Peyer's patch (tissue), 4 donors: Measurements from ENCODE around the gene CLDN7. TPM values are rescaled to one million over a fixed set of nuclear protein-coding genes. Genes with fewer than 3 reads are reported as not detected.

Experiments
- DNase-seq, 3 donors: peaks; one replicate each; pipeline ENCODE4 v3.0.0-alpha.2; 2017 to 2019
- H3K27ac ChIP-seq, 4 donors: fragments of 200-600 bp; sonication (generic); one replicate each; pipeline ENCODE4 v1.5.1; 2016 to 2019
- H3K27me3 ChIP-seq, 2 donors: fragments of 200-600 bp; sonication (generic); one replicate each; pipeline ENCODE4 v1.5.1; 2019
- H3K36me3 ChIP-seq, 3 donors: fragments of 200-600 bp; sonication (generic); one replicate each; pipeline ENCODE4 v1.5.1; 2016 to 2019
- H3K4me1 ChIP-seq, 4 donors: fragments of 200-600 bp; sonication (generic); one replicate each; pipeline ENCODE4 v1.5.1; 2016 to 2019
- H3K4me3 ChIP-seq, 4 donors: fragments of 200-600 bp; sonication (generic); 1 replicate in 3 of 4; 2 replicates in 1 of 4; pipeline ENCODE4 v1.5.1; 2016 to 2019; ENCODE audit warnings: mild to moderate bottlenecking in 1 of 4
- H3K9me3 ChIP-seq, 4 donors: fragments of 200-600 bp; sonication (generic); one replicate each; pipeline ENCODE4 v1.5.1; 2016 to 2019; ENCODE audit warnings: mild to moderate bottlenecking in 1 of 4
- POLR2A ChIP-seq, 2 donors: fragments of 450-650 bp; IDR thresholded peaks; one replicate each; pipeline ENCODE4 v1.5.1; 2017; ENCODE audit warnings: antibody characterized with exemption in 2 of 2, mild to moderate bottlenecking in 2 of 2, moderate library complexity in 2 of 2
- total RNA-seq, 4 donors: library from RNA; depleted of rRNA; stranded (reverse); fragments of >200 nt; gene quantifications; one replicate each; pipeline ENCODE4 v1.1.0, GENCODE V29; 2016
- TF ChIP-seq, protein P1 (sequence below), 6 experiments: fragments of 450-650 bp in 4 of 6; fragments of 200-600 bp in 2 of 6; sonication (generic) in 1 of 6; IDR thresholded peaks; one replicate each; pipeline ENCODE4 v1.5.1; 2017 to 2019; ENCODE audit warnings: antibody characterized with exemption in 6 of 6, mild to moderate bottlenecking in 3 of 6, moderate library complexity in 1 of 6

The CLDN7 gene
- total RNA-seq, 4 donors from 2014 or later: 80.0 to 1,052 (median 864) TPM

DNA sequence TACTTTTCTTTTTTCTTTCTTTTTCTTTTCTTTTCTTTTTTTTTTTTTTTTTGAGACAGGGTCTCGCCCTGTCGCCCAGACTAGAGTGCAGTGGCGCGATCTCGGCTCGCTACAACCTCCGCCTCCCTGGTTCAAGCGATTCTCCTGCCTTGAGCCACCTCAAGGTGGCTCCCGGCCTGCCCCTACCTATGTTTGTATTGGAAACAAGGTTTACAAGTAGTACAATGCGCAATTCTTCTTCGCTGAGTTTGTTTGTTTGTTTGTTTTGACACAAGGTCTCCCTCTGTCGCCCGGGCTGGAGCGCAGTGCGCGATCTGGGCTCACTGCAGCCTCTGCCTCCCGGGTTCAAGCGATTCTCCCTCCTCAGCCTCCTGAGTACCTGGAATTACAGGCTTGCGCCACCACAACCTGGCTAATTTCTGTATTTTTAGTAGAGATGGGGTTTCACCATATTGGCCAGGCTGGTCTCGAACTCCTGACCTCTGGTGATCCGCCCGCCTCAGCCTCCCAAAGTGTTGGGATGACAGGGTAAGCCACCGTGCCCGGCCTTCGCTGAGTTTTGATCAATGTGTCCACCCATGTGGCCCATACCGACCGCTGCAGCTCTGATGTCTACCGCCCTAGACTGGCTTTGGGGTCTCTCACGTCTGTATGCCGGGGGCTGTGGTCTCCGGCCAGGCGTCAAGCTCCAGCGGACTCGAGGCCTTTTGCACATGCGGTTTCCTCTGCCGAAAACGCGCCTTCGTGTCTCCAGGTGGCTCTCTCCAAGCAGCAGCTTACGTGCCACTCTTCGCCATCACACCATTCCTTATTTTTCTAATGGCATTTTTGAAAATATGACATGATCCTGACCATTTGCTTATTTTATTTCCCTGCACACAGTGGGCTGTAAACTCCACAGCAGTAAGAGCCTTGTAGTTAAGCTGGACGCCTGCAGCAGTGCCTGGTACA is 33.2 kb upstream of the CLDN7 start:
- no peaks in the 10 kb centered on the region for H3K36me3 ChIP-seq
- no peaks in the 10 kb centered on the region for H3K27me3 ChIP-seq
- no peak for DNase-seq
- peaks cover 0 to 3% (median 0%) of the 10 kb centered on the region in 4 donors for H3K9me3 ChIP-seq
- TF ChIP-seq, protein P1, sequence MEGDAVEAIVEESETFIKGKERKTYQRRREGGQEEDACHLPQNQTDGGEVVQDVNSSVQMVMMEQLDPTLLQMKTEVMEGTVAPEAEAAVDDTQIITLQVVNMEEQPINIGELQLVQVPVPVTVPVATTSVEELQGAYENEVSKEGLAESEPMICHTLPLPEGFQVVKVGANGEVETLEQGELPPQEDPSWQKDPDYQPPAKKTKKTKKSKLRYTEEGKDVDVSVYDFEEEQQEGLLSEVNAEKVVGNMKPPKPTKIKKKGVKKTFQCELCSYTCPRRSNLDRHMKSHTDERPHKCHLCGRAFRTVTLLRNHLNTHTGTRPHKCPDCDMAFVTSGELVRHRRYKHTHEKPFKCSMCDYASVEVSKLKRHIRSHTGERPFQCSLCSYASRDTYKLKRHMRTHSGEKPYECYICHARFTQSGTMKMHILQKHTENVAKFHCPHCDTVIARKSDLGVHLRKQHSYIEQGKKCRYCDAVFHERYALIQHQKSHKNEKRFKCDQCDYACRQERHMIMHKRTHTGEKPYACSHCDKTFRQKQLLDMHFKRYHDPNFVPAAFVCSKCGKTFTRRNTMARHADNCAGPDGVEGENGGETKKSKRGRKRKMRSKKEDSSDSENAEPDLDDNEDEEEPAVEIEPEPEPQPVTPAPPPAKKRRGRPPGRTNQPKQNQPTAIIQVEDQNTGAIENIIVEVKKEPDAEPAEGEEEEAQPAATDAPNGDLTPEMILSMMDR (IDR thresholded peaks at IDR 0.05): no peak
- no peak for TF ChIP-seq POLR2A (IDR thresholded peaks at IDR 0.05)
- peak overlapping the region; percentile 10 to 92 (median 64) for H3K27ac ChIP-seq
- H3K4me3 ChIP-seq: peak overlapping the region in 3 of 4 donors; percentile 46 to 54 (median 51)
- H3K4me1 ChIP-seq: peaks cover 0 to 48% (median 17%) of the 10 kb centered on the region in 4 donors

DNA sequence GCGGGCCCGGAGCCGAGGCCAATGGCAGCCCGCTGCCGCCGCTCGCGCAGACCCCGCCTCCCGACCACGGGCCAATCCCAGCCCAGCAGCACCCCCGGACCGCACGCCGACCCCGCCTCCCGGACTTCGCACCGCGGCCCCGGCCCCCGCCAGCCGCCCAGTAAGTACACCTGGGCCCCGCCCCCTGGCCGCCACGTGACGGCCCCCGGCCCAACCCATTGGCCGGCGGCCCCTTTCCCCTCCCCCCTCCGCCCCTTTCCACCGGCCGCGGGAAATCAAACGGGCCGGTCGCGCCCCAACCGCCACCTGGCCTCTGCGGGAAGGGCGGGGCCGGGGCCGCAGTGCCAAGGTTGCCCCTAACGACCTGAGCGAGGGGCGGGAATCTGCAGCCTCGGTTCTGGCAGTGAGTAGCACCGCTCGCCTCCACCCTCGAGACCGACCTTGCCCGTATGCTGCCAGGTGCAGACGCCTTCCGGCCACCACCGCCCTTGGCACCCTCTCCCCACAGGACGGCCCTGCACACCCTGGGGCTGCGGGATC is 32.4 kb upstream of the CLDN7 start, which contains the start of gene YBX2:
Gene YBX2 (minus strand): TSS at position 26 of the 540 bp plus-strand sequence. CDS start 139 bp downstream, outside the sequence.
- Histone ChIP-seq H3K4me1 (peaks cover 0 to 48% (median 17%) of the 10 kb centered on the region in 4 donors), H3K27ac (peak within 1 kb of the TSS; percentile 10 to 92 (median 71)), H3K27me3 (no peaks in the 10 kb centered on the region), H3K4me3 (peak within 1 kb of the TSS; percentile 17 to 54 (median 48)), H3K9me3 (peaks cover 0 to 3% (median 0%) of the 10 kb centered on the region in 4 donors), H3K36me3 (no peaks in the 10 kb centered on the region)
- peak; percentile 38 to 45 for TF ChIP-seq POLR2A (IDR thresholded peaks at IDR 0.05)
- TF ChIP-seq, protein P1 (IDR thresholded peaks at IDR 0.05): peak in 3 of 6 experiments; percentile 19 to 34 (median 32)
- DNase-seq: peak; percentile 72 to 98 (median 94)

DNA sequence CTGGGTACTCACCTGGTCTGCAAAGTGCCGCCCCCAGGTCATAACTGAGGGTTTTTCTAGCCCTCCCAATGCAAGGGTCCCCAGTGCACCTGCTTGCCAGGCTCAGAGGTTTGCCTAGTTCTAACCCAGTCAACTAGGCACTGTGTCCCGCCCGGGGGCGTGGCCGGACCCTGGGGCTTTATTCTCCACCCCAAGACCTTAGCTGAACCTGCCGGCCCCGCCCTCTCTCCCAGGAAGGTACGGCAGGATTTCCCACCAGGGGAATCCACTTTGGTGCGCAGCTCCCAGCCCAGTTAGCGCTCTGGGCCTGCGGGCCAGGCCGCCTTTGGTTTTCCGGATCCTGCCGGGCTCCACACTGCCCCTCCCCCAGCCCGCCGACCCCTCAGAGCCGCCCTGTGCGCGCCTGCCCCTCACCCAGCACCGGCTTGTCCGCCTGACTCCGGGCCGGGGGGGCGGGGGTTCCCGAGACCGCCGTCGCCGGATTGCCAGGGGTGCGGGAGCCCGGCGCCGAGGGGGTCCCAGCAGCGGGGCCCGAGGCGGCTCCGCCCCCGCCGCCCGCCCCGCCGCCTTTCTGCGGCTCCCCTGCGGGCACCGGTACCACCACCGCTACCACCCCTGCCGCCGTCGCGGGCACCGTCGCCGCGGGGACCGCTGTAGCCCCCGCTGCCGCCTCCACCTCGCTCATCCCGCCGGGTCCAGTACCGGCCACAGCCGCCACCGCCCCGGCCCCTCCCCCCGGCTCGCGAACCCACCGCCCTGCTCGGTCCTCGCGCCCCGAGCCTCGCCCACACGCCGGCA is 31.7 kb upstream of the CLDN7 start:
- Histone ChIP-seq H3K4me1 (peaks cover 0 to 48% (median 17%) of the 10 kb centered on the region in 4 donors), H3K27ac (peak overlapping the region; percentile 10 to 92 (median 71)), H3K9me3 (peaks cover 0 to 3% (median 0%) of the 10 kb centered on the region in 4 donors), H3K4me3 (peak overlapping the region; percentile 17 to 54 (median 48)), H3K36me3 (no peaks in the 10 kb centered on the region), H3K27me3 (no peaks in the 10 kb centered on the region)
- peak in 1 of 2 donors; percentile 20 for TF ChIP-seq POLR2A (IDR thresholded peaks at IDR 0.05)
- TF ChIP-seq, protein P1 (IDR thresholded peaks at IDR 0.05): no peak
- DNase-seq: peak in 2 of 3 donors; percentile 89 to 93

DNA sequence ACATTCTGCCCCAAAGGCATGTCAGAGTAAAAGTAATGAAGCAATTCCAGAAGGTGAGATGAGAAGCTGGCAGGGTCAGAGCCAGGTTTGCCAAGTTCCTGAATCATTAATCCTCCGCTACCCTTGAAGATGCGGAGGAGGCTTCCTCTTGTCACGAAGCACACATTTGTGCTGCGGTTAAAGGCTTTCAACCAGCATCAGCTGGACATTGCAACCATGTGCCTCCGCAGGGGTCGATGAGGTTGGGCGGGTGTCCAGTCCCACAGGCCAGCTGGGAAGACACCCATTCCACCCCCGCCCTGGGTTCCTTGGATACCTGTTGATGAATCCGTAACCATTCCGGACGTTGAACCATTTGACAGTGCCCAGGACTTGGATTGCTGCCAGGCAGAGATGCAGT is 30.9 kb upstream of the CLDN7 start:
- H3K27ac ChIP-seq: peak overlapping the region in 2 of 4 donors; percentile 86 to 92
- H3K27me3 ChIP-seq: no peaks in the 10 kb centered on the region
- H3K9me3 ChIP-seq: peaks cover 0 to 3% (median 0%) of the 10 kb centered on the region in 4 donors
- DNase-seq: no peak
- peaks cover 0 to 48% (median 17%) of the 10 kb centered on the region in 4 donors for H3K4me1 ChIP-seq
- no peak overlapping the region for H3K4me3 ChIP-seq
- no peaks in the 10 kb centered on the region for H3K36me3 ChIP-seq
- TF ChIP-seq POLR2A (IDR thresholded peaks at IDR 0.05): no peak
- TF ChIP-seq, protein P1 (IDR thresholded peaks at IDR 0.05): no peak

DNA sequence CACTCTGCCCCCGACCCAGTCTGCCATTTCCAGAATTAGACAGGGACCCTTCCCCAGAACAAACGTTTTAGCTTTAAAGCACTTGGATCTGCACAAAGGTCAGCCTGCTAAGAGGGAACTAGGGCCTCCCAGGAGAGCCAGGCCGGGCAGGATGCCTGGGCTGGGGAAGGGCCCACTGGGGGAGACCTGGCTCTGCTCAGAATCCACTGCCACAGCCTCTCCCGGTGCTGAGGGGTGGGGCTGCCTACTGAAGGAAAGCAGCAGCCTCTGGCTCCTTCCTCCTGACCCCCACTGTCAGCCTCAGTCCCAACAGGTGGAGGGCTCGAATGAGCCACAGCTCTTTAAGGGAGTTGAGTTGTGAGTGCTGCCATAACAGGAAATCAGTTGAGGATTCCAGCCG is 30.5 kb upstream of the CLDN7 start:
- Histone ChIP-seq H3K4me1 (peaks cover 0 to 48% (median 17%) of the 10 kb centered on the region in 4 donors), H3K36me3 (no peaks in the 10 kb centered on the region), H3K4me3 (no peak overlapping the region), H3K27ac (peak overlapping the region in 1 of 4 donors; percentile 86), H3K9me3 (peaks cover 0 to 3% (median 0%) of the 10 kb centered on the region in 4 donors), H3K27me3 (no peaks in the 10 kb centered on the region)
- TF ChIP-seq, protein P1 (IDR thresholded peaks at IDR 0.05): no peak
- TF ChIP-seq POLR2A (IDR thresholded peaks at IDR 0.05): no peak
- DNase-seq: no peak
